ENCODE data around the gene DDX6.
"Not testable (repeated sequence)": the region's sequence is repeated elsewhere in the genome, so short reads cannot be mapped to it uniquely, and the experiment has no call there.

Gene DDX6

GRCh38 chr11:118744046-118744445 is 46.9 kb downstream of the DDX6 start:
- no peak for DNase-seq (ENCODE audit: low read depth in 2 of 2)

DNA sequence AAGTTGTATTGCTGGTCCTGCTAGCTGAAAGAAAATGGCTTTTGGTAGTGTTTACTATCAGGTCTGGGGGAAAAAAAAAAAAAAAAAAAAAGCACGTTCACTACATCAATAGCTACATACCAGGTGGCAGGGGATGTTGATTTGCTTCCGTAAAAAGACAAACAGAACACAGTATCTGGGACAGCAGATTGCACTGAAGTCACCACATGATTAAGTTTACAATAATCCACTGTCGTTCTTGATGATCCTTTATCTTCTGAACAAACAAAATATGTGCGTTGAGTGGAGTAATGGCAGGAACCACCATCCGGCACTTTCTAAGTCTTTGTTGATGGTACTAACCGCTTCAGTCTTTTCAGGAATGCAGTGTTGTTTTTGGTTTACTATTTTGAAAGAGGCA is 48.7 kb downstream of the DDX6 start:
- DNase-seq (ENCODE audit: low read depth in 2 of 2), result no peak

DNA sequence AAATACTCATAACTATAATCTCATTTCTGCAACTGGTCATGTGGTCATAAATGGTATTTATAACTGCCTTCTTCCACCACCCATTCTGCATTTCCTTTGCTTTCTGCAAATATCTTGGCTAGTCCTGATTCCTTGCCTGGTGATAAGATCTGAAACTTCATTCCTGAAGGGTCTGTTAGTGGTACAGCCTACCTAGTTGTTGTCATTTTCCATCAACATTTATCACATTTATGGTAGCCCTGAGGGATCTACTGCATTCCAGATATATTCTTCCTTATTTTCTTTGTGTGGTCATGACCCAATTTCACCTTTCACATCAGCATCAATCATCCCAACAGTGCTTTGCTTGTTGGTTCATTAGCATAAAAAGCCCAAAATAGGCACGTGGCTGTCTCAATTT is 50.1 kb downstream of the DDX6 start:
- no peak for DNase-seq (ENCODE audit: low read depth in 2 of 2)

- no peak for DNase-seq (ENCODE audit: low read depth in 2 of 2)
Measured at GRCh38 chr11:118735203-118735602, 55.8 kb downstream of the DDX6 start.

- no peak for DNase-seq (ENCODE audit: low read depth in 2 of 2)
Measured at GRCh38 chr11:118734031-118734430, 56.9 kb downstream of the DDX6 start.

- not testable (repeated sequence) for DNase-seq (ENCODE audit: low read depth in 2 of 2)
Measured at GRCh38 chr11:118729753-118730152, 61.2 kb downstream of the DDX6 start.

- DNase-seq (ENCODE audit: low read depth in 2 of 2), result not testable (repeated sequence)
Measured at GRCh38 chr11:118728112-118728511, 62.9 kb downstream of the DDX6 start.

DNA sequence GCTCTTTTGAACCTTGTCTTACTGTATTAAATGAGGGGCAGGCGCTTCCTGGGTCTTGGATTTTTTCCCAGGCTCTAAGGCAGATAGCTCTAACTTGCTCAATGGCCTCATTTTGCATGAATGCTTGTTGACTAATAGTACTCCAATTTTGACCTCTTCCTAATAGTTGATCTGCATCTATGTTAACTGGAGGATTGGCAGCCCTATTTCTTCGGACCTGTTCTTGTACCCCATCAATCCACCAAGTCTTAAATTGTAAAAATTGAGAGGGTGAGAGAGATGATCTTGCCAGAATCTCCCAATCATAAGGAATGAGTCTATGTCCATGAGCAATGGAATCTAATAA is 63.3 kb downstream of the DDX6 start:
- not testable (repeated sequence) for DNase-seq (ENCODE audit: low read depth in 2 of 2)

- DNase-seq (ENCODE audit: low read depth in 2 of 2), result not testable (repeated sequence)
Measured at GRCh38 chr11:118727001-118727720, 63.8 kb downstream of the DDX6 start.

- DNase-seq (ENCODE audit: low read depth in 2 of 2), result not testable (repeated sequence)
Measured at GRCh38 chr11:118721478-118722015, 69.4 kb downstream of the DDX6 start.

GRCh38 chr11:118720740-118721139 is 70.2 kb downstream of the DDX6 start:
- DNase-seq (ENCODE audit: low read depth in 2 of 2), result not testable (repeated sequence)

GRCh38 chr11:118720078-118720477 is 70.9 kb downstream of the DDX6 start:
- DNase-seq (ENCODE audit: low read depth in 2 of 2), result not testable (repeated sequence)

DNA sequence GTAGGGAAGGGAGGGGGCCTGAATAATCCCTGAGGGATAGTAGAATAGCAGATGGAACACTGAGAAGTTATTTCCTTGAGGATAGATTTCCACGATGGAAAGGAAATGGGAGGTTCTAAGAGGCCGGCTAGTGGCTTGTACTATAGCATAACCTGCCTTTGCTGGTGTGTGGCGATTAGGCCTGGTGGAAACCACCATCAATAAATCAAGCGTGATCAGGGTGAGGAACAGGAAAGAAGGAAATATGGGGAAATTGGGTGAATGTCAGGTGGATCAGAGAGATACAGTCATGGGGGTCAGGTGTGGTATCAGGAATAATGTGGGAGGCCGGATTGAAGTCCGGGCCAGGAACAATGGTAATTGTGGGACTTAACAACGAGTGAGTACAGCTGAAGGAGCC is 72.4 kb downstream of the DDX6 start:
- DNase-seq (ENCODE audit: low read depth in 2 of 2), result not testable (repeated sequence)

DNA sequence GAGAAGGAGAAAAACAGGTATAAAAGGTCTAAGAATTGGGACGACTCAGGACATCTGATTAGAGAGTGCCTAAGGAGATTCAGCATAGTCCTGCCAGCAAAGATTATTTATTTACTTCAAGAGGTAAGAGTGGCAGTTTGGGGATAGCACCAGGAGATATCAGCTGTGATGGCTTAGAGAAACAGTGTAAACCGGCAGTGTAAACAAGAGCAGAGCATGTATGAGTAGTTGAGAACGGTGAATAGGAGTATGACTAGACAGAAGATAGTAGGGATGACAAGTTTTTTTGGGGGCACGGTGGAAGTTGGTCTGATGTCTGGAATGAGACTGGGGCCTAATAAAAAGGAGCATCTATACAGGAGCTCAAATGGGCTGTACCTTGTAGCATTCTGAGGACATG is 73.2 kb downstream of the DDX6 start:
- not testable (repeated sequence) for DNase-seq (ENCODE audit: low read depth in 2 of 2)

GRCh38 chr11:118717221-118717620 is 73.7 kb downstream of the DDX6 start:
- not testable (repeated sequence) for DNase-seq (ENCODE audit: low read depth in 2 of 2)

DNA sequence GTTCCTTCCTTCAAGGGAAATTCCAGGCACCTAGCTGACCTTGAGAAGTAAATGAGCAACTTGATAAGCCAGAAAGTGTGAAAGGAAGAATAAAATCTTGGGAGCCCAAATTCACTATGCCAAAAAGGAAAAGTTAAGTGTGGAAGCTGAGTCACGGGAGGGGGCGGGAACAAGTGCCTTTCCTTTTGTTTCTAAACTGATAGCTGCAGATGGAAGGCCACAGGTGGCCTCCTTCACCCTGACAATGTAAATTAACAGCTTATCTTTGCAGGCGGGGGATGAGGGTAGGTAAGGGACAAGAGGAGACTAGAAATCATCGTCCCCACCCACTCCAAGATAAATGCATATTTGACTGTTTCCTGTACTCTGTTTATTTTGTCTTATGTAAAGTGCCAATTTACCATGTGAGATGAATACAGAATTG is 75.1 kb downstream of the DDX6 start:
- no peak for DNase-seq (ENCODE audit: low read depth in 2 of 2)

- no peak for DNase-seq (ENCODE audit: low read depth in 2 of 2)
Measured at GRCh38 chr11:118715245-118715831, 75.6 kb downstream of the DDX6 start.

DNA sequence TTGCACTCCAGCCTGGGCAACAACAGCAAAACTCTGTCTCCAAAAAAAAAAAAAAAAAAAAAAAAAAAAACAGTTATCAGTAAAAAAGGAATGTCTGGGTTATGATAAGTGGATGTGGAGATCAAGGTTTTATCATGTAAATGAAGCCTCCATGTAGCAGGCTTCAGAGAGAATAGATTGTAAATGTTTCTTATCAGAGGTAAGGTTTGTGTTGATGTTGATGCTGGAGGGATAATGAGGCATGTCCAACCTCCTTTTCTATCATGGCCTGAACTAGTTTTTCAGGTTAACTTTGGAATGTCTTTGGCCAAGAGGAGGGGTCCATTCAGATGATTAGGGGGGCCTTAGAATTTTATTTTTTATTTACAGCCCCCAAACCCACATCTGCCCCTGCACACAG is 76.1 kb downstream of the DDX6 start:
- no peak for DNase-seq (ENCODE audit: low read depth in 2 of 2)

GRCh38 chr11:118714416-118714815 is 76.5 kb downstream of the DDX6 start:
- DNase-seq (ENCODE audit: low read depth in 2 of 2), result not testable (repeated sequence)

- DNase-seq (ENCODE audit: low read depth in 2 of 2), result no peak
Measured at GRCh38 chr11:118708296-118708695, 82.7 kb downstream of the DDX6 start.

DNA sequence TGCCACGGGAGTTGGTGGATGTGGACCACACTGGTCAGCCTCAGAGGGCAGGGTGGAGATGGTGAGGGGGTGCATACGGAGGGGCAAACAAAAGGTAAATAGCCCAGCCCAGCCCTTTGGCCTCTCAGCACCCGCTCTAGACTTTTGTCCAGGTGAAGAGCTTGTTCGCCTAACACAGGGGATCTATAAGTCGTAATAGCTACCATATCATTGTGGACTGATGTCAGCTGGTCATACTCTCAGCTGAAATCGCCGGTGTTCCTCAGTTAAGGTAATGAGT is 84.5 kb downstream of the DDX6 start:
- DNase-seq (ENCODE audit: low read depth in 2 of 2), result no peak

DNA sequence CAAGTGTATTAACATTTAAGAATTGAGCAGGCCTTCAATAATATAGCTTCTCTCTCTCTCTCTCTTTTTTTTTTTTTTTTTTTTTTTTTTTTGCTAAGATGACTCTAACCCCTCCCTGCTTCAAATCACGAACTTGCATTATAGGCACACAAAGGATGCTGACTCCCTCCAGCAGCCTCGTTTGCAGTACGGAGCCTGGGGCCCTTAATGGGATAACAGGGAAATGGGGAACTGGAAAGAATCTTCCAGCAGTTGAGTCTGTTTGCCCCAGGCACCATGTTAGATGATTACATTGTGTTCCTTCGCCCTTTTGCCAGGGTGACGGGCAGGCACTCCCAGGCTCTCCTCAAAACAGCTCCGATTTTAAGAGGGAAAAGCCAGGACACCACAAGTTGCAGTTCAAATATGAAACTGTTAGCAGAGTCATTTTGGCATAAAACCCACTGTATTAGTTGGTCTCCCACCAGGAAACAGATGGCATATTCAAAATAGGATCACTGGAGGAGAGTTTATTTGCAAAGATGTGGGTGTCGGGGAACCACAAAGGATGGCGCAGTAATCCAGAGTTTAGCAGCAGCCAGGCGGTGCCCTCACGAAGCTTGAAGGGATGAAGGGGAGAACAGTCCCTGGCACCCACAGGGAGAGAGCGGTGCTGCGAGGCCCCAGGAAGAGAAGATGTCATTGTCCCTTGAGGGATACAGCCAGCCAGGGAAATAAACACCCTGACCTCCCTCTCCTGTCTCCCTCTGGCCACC is 85.0 kb downstream of the DDX6 start:
- no peak for DNase-seq (ENCODE audit: low read depth in 2 of 2)
